MM.1S (cell line): ENCODE measurements around the gene RAPGEF2.

Source experiments
- DNase-seq: peaks from one replicate; pipeline ENCODE4 v3.0.0-alpha.2; 2015
- H2AFZ ChIP-seq: fragments of 300-600 bp; sonication (generic); 2 replicates; pipeline ENCODE4 v1.6.0; 2016; ENCODE audit warnings: antibody characterized with exemption, low read length
- H3F3A ChIP-seq: fragments of 300-600 bp; sonication (generic); 2 replicates; pipeline ENCODE4 v1.6.1; 2016; ENCODE audit warnings: mild to moderate bottlenecking, antibody characterized with exemption, low read length, moderate library complexity, mixed read lengths; ENCODE audit not compliant: insufficient read depth
- H3K27ac ChIP-seq: fragments of 300-600 bp; sonication (generic); 2 replicates; pipeline ENCODE4 v1.5.1; 2016; ENCODE audit warnings: mild to moderate bottlenecking, low read length
- H3K27me3 ChIP-seq: fragments of 300-600 bp; sonication (generic); replicated peaks from 2 replicates; pipeline ENCODE4 v1.6.0; 2016; ENCODE audit warnings: low read length; ENCODE audit not compliant: insufficient read depth
- H3K36me3 ChIP-seq: fragments of 300-600 bp; sonication (generic); replicated peaks from 2 replicates; pipeline ENCODE4 v1.6.1; 2016; ENCODE audit warnings: mild to moderate bottlenecking, low read length, mixed read lengths; ENCODE audit not compliant: insufficient read depth
- H3K4me1 ChIP-seq: fragments of 300-600 bp; sonication (generic); 2 replicates; pipeline ENCODE4 v1.6.1; 2016; ENCODE audit warnings: low read length, mixed read lengths
- H3K4me2 ChIP-seq: fragments of 300-600 bp; sonication (generic); 2 replicates; pipeline ENCODE4 v1.6.0; 2016; ENCODE audit warnings: low read depth, low read length
- H3K4me3 ChIP-seq: fragments of 300-600 bp; sonication (generic); 2 replicates; pipeline ENCODE4 v1.5.1; 2016; ENCODE audit warnings: low read length, mixed read lengths
- H3K79me2 ChIP-seq: fragments of 300-600 bp; sonication (generic); 2 replicates; pipeline ENCODE4 v1.6.1; 2016; ENCODE audit warnings: mixed run types, low read length, mixed read lengths
- H3K9ac ChIP-seq: fragments of 300-600 bp; sonication (generic); 2 replicates; pipeline ENCODE4 v1.6.1; 2016; ENCODE audit warnings: low read length, mixed read lengths
- H3K9me2 ChIP-seq: fragments of 300-600 bp; sonication (generic); replicated peaks from 2 replicates; pipeline ENCODE4 v1.6.1; 2016; ENCODE audit warnings: mild to moderate bottlenecking, low read length, mixed read lengths; ENCODE audit not compliant: insufficient read depth
- H3K9me3 ChIP-seq: fragments of 300-600 bp; sonication (generic); replicated peaks from 2 replicates; pipeline ENCODE4 v1.6.1; 2016; ENCODE audit warnings: mild to moderate bottlenecking, low read length, mixed read lengths; ENCODE audit not compliant: insufficient read depth
- H4K20me1 ChIP-seq: fragments of 300-600 bp; sonication (generic); 2 replicates; pipeline ENCODE4 v1.6.1; 2016; ENCODE audit warnings: mild to moderate bottlenecking, low read length, moderate library complexity, mixed read lengths; ENCODE audit not compliant: insufficient read depth
- EZH2 ChIP-seq: fragments of 300-600 bp; sonication (generic); optimal IDR thresholded peaks from 2 replicates; pipeline ENCODE3; 2017; ENCODE audit warnings: low read depth, mild to moderate bottlenecking, antibody characterized with exemption, low read length, mixed read lengths
- EZH2phosphoT487 ChIP-seq: fragments of 300-600 bp; sonication (generic); IDR thresholded peaks from 2 replicates; pipeline ENCODE4 v1.6.1; 2018; ENCODE audit warnings: antibody characterized with exemption, low read length
- TF ChIP-seq, protein P1 (sequence below): fragments of 300-600 bp; sonication (generic); IDR thresholded peaks from 2 replicates; pipeline ENCODE4 v1.5.1; 2016; ENCODE audit warnings: antibody characterized with exemption, low read length, mixed read lengths

RAPGEF2 gene

GRCh38 chr4:159105761-159106243, 2.9 kb downstream of the RAPGEF2 start:
- peaks cover 60% of the 10 kb centered on the region for H3K79me2 ChIP-seq
- no peaks in the 10 kb centered on the region for H3K9me2 ChIP-seq
- peaks cover 9% of the 10 kb centered on the region; the same call in 1 of the 2 replicates for H3K4me1 ChIP-seq
- H3K9me3 ChIP-seq = no peaks in the 10 kb centered on the region
- peaks cover 13% of the 10 kb centered on the region; the same call in 1 of the 2 replicates for H3K27me3 ChIP-seq
- no peak overlapping the region for H3K9ac ChIP-seq
- TF ChIP-seq EZH2 (no peak), EZH2phosphoT487 (no peak)
- TF ChIP-seq, protein P1, sequence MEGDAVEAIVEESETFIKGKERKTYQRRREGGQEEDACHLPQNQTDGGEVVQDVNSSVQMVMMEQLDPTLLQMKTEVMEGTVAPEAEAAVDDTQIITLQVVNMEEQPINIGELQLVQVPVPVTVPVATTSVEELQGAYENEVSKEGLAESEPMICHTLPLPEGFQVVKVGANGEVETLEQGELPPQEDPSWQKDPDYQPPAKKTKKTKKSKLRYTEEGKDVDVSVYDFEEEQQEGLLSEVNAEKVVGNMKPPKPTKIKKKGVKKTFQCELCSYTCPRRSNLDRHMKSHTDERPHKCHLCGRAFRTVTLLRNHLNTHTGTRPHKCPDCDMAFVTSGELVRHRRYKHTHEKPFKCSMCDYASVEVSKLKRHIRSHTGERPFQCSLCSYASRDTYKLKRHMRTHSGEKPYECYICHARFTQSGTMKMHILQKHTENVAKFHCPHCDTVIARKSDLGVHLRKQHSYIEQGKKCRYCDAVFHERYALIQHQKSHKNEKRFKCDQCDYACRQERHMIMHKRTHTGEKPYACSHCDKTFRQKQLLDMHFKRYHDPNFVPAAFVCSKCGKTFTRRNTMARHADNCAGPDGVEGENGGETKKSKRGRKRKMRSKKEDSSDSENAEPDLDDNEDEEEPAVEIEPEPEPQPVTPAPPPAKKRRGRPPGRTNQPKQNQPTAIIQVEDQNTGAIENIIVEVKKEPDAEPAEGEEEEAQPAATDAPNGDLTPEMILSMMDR = no peak
- H3F3A ChIP-seq = peaks cover 7% of the 10 kb centered on the region; the same call in 1 of the 2 replicates
- no peak overlapping the region for H2AFZ ChIP-seq
- H3K36me3 ChIP-seq = no peaks in the 10 kb centered on the region
- H3K4me3 ChIP-seq = no peak overlapping the region
- peak overlapping the region; percentile 76; the same call in 1 of the 2 replicates for H3K4me2 ChIP-seq
- no peak overlapping the region for H3K27ac ChIP-seq
- H4K20me1 ChIP-seq = no peaks in the 10 kb centered on the region
- DNase-seq = no peak

- Histone ChIP-seq H3F3A (peaks cover 4% of the 10 kb centered on the region; the same call in 1 of the 2 replicates), H3K27me3 (peaks cover 9% of the 10 kb centered on the region; the same call in 1 of the 2 replicates), H3K27ac (no peak overlapping the region), H4K20me1 (no peaks in the 10 kb centered on the region), H3K4me2 (no peak overlapping the region), H3K79me2 (peaks cover 66% of the 10 kb centered on the region), H3K9ac (no peak overlapping the region), H3K4me1 (peaks cover 9% of the 10 kb centered on the region; the same call in 1 of the 2 replicates), H2AFZ (no peak overlapping the region), H3K9me2 (no peaks in the 10 kb centered on the region), H3K4me3 (no peak overlapping the region), H3K36me3 (no peaks in the 10 kb centered on the region), H3K9me3 (no peaks in the 10 kb centered on the region)
- DNase-seq = no peak
- TF ChIP-seq EZH2 = no peak
- no peak for TF ChIP-seq EZH2phosphoT487
- TF ChIP-seq, protein P1 = no peak
These were observed 3.8 kb downstream of the RAPGEF2 start for GRCh38 chr4:159106636-159107035.

GRCh38 chr4:159107203-159107925, 4.5 kb downstream of the RAPGEF2 start:
- Histone ChIP-seq H3K27ac (no peak overlapping the region), H3K36me3 (no peaks in the 10 kb centered on the region), H3F3A (peaks cover 3% of the 10 kb centered on the region; the same call in 1 of the 2 replicates), H2AFZ (no peak overlapping the region), H3K27me3 (0 out of 2 replicates have a peak, but pooled peaks cover 1% of the 10 kb centered on the region), H3K4me1 (peaks cover 9% of the 10 kb centered on the region; the same call in 1 of the 2 replicates), H4K20me1 (no peaks in the 10 kb centered on the region), H3K4me2 (no peak overlapping the region), H3K79me2 (peaks cover 68% of the 10 kb centered on the region), H3K9me3 (no peaks in the 10 kb centered on the region), H3K9me2 (no peaks in the 10 kb centered on the region), H3K9ac (no peak overlapping the region), H3K4me3 (no peak overlapping the region)
- TF ChIP-seq EZH2 (no peak), EZH2phosphoT487 (no peak)
- TF ChIP-seq, protein P1 = no peak
- DNase-seq = no peak
